ENCODE results near the gene LCN9. TPM values are rescaled to one million over a fixed set of nuclear protein-coding genes. Genes with fewer than 3 reads are reported as not detected.

Gene LCN9
- total RNA-seq, 1 donor from 2014 or later, result 4.8 TPM

DNA sequence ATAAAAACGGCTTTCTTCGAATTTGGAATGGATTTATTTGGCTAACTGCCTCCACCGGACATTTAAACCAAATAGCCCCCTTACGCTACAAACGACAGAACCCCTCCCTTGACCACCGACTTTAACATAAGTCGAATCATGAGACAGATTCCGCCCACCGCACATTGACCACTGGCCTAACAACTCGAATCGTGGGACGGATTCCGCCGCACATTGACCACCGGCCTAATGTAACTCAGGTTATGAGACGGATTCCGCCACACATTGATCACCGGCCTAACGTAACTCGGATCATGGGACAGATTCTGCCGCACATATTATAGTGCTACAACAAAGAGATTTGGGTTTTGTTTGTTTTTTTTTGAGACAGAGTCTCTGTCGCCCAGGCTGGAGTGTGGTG, 2.7 kb upstream of the LCN9 start:
- H3K4me1 Mint-ChIP-seq (ENCODE audit: low read depth, unreplicated experiment), result peaks cover 7% of the 10 kb centered on the region
- Histone ChIP-seq H3K4me2 (ENCODE audit: low read length) (no peak overlapping the region), H3K4me3 (ENCODE audit: insufficient read depth, low read depth, low read length) (no peak overlapping the region), H3K36me3 (ENCODE audit: insufficient read depth, low read length) (no peaks in the 10 kb centered on the region), H3K4me1 (ENCODE audit: insufficient read depth, low read length) (no peaks in the 10 kb centered on the region), H4K20me1 (ENCODE audit: insufficient read depth, low read length) (no peaks in the 10 kb centered on the region), H3K9ac (ENCODE audit: low read length) (no peak overlapping the region), H3K27me3 (ENCODE audit: insufficient read depth, low read length) (no peaks in the 10 kb centered on the region), H2AFZ (ENCODE audit: low read depth, low read length) (no peak overlapping the region), H3K79me2 (ENCODE audit: insufficient read depth, low read length) (no peaks in the 10 kb centered on the region), H3K9me3 (ENCODE audit: insufficient read depth, low read depth, low read length) (peaks cover 3% of the 10 kb centered on the region), H3K27ac (ENCODE audit: low read depth, low read length) (no peak overlapping the region)
- DNase-seq (ENCODE audit: low read depth) (no peak), FAIRE-seq (no peak)
- H3K27me3 Mint-ChIP-seq (ENCODE audit: low read depth, unreplicated experiment), result peaks cover 22% of the 10 kb centered on the region
- peaks cover 14% of the 10 kb centered on the region for H3K9me3 Mint-ChIP-seq (ENCODE audit: unreplicated experiment)
- no peak overlapping the region for H3K27ac Mint-ChIP-seq (ENCODE audit: unreplicated experiment)
- no peak overlapping the region for H3K4me3 Mint-ChIP-seq (ENCODE audit: unreplicated experiment)
- H3K36me3 Mint-ChIP-seq (ENCODE audit: low read depth, unreplicated experiment), result peaks cover under 1% of the 10 kb centered on the region
- TF ChIP-seq, protein P1, sequence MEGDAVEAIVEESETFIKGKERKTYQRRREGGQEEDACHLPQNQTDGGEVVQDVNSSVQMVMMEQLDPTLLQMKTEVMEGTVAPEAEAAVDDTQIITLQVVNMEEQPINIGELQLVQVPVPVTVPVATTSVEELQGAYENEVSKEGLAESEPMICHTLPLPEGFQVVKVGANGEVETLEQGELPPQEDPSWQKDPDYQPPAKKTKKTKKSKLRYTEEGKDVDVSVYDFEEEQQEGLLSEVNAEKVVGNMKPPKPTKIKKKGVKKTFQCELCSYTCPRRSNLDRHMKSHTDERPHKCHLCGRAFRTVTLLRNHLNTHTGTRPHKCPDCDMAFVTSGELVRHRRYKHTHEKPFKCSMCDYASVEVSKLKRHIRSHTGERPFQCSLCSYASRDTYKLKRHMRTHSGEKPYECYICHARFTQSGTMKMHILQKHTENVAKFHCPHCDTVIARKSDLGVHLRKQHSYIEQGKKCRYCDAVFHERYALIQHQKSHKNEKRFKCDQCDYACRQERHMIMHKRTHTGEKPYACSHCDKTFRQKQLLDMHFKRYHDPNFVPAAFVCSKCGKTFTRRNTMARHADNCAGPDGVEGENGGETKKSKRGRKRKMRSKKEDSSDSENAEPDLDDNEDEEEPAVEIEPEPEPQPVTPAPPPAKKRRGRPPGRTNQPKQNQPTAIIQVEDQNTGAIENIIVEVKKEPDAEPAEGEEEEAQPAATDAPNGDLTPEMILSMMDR (IDR thresholded peaks at IDR 0.05; ENCODE audit: insufficient read depth, low read depth, low read length), result no peak
- TF ChIP-seq EZH2 (IDR thresholded peaks at IDR 0.05; ENCODE audit: insufficient read depth, low read length), result no peak

DNA sequence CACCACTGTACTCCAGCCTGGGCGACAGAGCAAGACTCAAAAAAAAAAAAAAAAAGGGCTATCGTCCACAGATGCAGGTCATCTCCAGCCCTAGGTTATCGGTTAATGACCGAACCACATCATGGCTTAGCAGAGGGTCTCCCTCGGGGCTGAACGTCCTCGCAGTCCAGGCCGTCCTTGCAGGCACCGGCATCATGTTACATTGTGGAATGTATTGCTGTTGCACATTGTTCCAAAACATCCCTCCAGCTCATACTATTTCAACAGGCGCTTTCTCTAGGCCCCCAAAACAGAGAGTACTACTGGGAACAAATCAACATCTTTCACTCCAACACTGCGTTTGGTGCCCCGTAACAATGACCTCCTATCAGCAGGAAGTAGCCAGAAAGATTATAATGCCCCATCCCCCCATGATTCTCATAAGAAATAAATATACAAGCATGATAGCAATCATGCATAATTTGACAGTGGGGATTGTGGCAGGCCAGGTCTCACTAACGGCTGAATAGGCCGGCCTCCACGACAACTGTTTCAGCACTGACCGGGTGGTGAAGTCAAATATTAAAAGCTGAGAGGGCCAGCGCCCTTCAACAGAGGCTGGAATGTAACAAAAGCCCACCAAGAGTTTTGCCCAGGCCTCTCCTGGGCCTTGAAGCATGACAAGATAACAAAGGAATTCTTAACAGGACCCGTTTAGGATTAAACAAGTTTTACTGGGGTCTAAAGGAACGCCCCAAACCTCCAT, 1.1 kb upstream of the LCN9 start:
- H3K4me2 ChIP-seq (ENCODE audit: low read length), result no peak overlapping the region
- H3K9me3 Mint-ChIP-seq (ENCODE audit: unreplicated experiment), result peaks cover 11% of the 10 kb centered on the region
- no peaks in the 10 kb centered on the region for H3K79me2 ChIP-seq (ENCODE audit: insufficient read depth, low read length)
- no peaks in the 10 kb centered on the region for H4K20me1 ChIP-seq (ENCODE audit: insufficient read depth, low read length)
- peaks cover 3% of the 10 kb centered on the region for H3K36me3 Mint-ChIP-seq (ENCODE audit: low read depth, unreplicated experiment)
- H3K4me1 Mint-ChIP-seq (ENCODE audit: low read depth, unreplicated experiment), result peaks cover 7% of the 10 kb centered on the region
- H2AFZ ChIP-seq (ENCODE audit: low read depth, low read length), result no peak overlapping the region
- FAIRE-seq, result no peak
- DNase-seq (ENCODE audit: low read depth), result no peak
- no peak overlapping the region for H3K4me3 ChIP-seq (ENCODE audit: insufficient read depth, low read depth, low read length)
- no peaks in the 10 kb centered on the region for H3K36me3 ChIP-seq (ENCODE audit: insufficient read depth, low read length)
- no peak overlapping the region for H3K27ac ChIP-seq (ENCODE audit: low read depth, low read length)
- peaks cover 3% of the 10 kb centered on the region for H3K9me3 ChIP-seq (ENCODE audit: insufficient read depth, low read depth, low read length)
- TF ChIP-seq, protein P1 (IDR thresholded peaks at IDR 0.05; ENCODE audit: insufficient read depth, low read depth, low read length), result no peak
- no peak for TF ChIP-seq EZH2 (IDR thresholded peaks at IDR 0.05; ENCODE audit: insufficient read depth, low read length)
- no peaks in the 10 kb centered on the region for H3K27me3 ChIP-seq (ENCODE audit: insufficient read depth, low read length)
- H3K4me1 ChIP-seq (ENCODE audit: insufficient read depth, low read length), result no peaks in the 10 kb centered on the region
- no peak overlapping the region for H3K27ac Mint-ChIP-seq (ENCODE audit: unreplicated experiment)
- peaks cover 26% of the 10 kb centered on the region for H3K27me3 Mint-ChIP-seq (ENCODE audit: low read depth, unreplicated experiment)
- no peak overlapping the region for H3K4me3 Mint-ChIP-seq (ENCODE audit: unreplicated experiment)
- no peak overlapping the region for H3K9ac ChIP-seq (ENCODE audit: low read length)

DNA sequence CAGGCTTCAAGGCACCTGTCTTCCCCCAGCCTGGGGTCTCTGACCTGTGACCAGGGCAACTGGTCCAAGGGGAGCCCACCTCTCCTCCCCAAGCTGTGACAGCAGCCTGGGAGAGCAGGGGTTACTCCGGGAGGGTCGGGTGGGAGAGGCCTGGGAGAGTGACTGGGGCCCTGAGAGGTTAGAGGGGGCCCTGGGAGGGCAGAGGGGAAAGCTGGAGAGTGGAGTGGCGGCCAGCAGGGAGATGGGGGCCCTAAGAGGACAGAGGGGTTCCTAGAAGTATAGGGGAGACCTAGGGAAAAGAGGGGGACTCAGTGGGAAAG, 302 bp downstream of the LCN9 start:
- H3K4me3 Mint-ChIP-seq (ENCODE audit: unreplicated experiment), result no peak overlapping the region
- peaks cover 6% of the 10 kb centered on the region for H3K9me3 Mint-ChIP-seq (ENCODE audit: unreplicated experiment)
- no peak overlapping the region for H3K4me2 ChIP-seq (ENCODE audit: low read length)
- no peaks in the 10 kb centered on the region for H4K20me1 ChIP-seq (ENCODE audit: insufficient read depth, low read length)
- no peaks in the 10 kb centered on the region for H3K27me3 ChIP-seq (ENCODE audit: insufficient read depth, low read length)
- H3K27me3 Mint-ChIP-seq (ENCODE audit: low read depth, unreplicated experiment), result peaks cover 21% of the 10 kb centered on the region
- no peaks in the 10 kb centered on the region for H3K9me3 ChIP-seq (ENCODE audit: insufficient read depth, low read depth, low read length)
- DNase-seq (ENCODE audit: low read depth) (no peak), FAIRE-seq (no peak)
- TF ChIP-seq EZH2 (IDR thresholded peaks at IDR 0.05; ENCODE audit: insufficient read depth, low read length), result no peak
- TF ChIP-seq, protein P1 (IDR thresholded peaks at IDR 0.05; ENCODE audit: insufficient read depth, low read depth, low read length), result no peak
- H2AFZ ChIP-seq (ENCODE audit: low read depth, low read length), result no peak overlapping the region
- H3K4me1 ChIP-seq (ENCODE audit: insufficient read depth, low read length), result no peaks in the 10 kb centered on the region
- no peak overlapping the region for H3K27ac ChIP-seq (ENCODE audit: low read depth, low read length)
- H3K27ac Mint-ChIP-seq (ENCODE audit: unreplicated experiment), result no peak overlapping the region
- no peak overlapping the region for H3K9ac ChIP-seq (ENCODE audit: low read length)
- no peak overlapping the region for H3K4me3 ChIP-seq (ENCODE audit: insufficient read depth, low read depth, low read length)
- peaks cover 7% of the 10 kb centered on the region for H3K4me1 Mint-ChIP-seq (ENCODE audit: low read depth, unreplicated experiment)
- H3K79me2 ChIP-seq (ENCODE audit: insufficient read depth, low read length), result no peaks in the 10 kb centered on the region
- no peaks in the 10 kb centered on the region for H3K36me3 ChIP-seq (ENCODE audit: insufficient read depth, low read length)
- peaks cover 3% of the 10 kb centered on the region for H3K36me3 Mint-ChIP-seq (ENCODE audit: low read depth, unreplicated experiment)
